IMR-90 (cell line): Measurements from ENCODE around the gene SAFB2. TPM values are rescaled to one million over a fixed set of nuclear protein-coding genes. Genes with fewer than 3 reads are reported as not detected.

Experiments
- ATAC-seq: fragments of 200-7000 bp; cut with Tn5 transposase; 2 replicates; pipeline ENCODE4 v1.9.1; 2020; ENCODE audit warnings: low read depth, mild to moderate bottlenecking, moderate library complexity
- BruUV-seq: library from RNA; stranded (reverse); fragments of 400-500 nt; replicated peaks from 2 replicates; lab custom pipeline; 2021; lab: Mats Ljungman, UMichigan
- CTCF ChIA-PET: fragments of 300-600 bp; formaldehyde crosslinking; extraction: SDS; loops from one replicate; lab custom pipeline; 2021; ENCODE audit warnings: antibody characterized with exemption; lab: Yijun Ruan, JAX
- POLR2A ChIA-PET: fragments of 300-600 bp; sonication (Branson Sonifier 250); formaldehyde crosslinking; loops from one replicate; lab custom pipeline; 2022; ENCODE audit warnings: antibody characterized with exemption; ENCODE audit not compliant: unreplicated experiment; lab: Charles Lee
- DNase-seq: peaks from one replicate; pipeline ENCODE4 v3.0.0; 2013
- H2AFZ ChIP-seq: replicated peaks from 2 replicates; pipeline ENCODE3; 2013; ENCODE audit warnings: low read length, mild to moderate bottlenecking; ENCODE audit not compliant: poor library complexity
- H2AK5ac ChIP-seq: 2 replicates; pipeline ENCODE4 v1.6.1; 2013; ENCODE audit warnings: low read depth, low read length, inconsistent platforms
- H2AK9ac ChIP-seq: replicated peaks from 2 replicates; pipeline ENCODE3; 2013; ENCODE audit warnings: mild to moderate bottlenecking, low read depth, low read length, moderate library complexity; ENCODE audit not compliant: poor library complexity
- H2BK120ac ChIP-seq: 2 replicates; pipeline ENCODE4 v1.6.1; 2013; ENCODE audit warnings: low read depth, low read length, inconsistent platforms
- H2BK15ac ChIP-seq: 3 replicates; pipeline ENCODE4 v1.6.1; 2013; ENCODE audit warnings: low read depth, low read length, inconsistent platforms
- H2BK20ac ChIP-seq: 2 replicates; pipeline ENCODE4 v1.6.1; 2013; ENCODE audit warnings: low read depth, mild to moderate bottlenecking, inconsistent platforms, low read length, moderate library complexity
- H2BK5ac ChIP-seq: 2 replicates; pipeline ENCODE4 v1.6.1; 2013; ENCODE audit warnings: mild to moderate bottlenecking, low read depth, low read length, inconsistent platforms; ENCODE audit not compliant: poor library complexity, severe bottlenecking
- H3K14ac ChIP-seq: replicated peaks from 2 replicates; pipeline ENCODE4 v1.6.1; 2013; ENCODE audit warnings: low read depth, low read length, inconsistent platforms
- H3K18ac ChIP-seq: 2 replicates; pipeline ENCODE4 v1.6.1; 2013; ENCODE audit warnings: low read depth, low read length, control low read depth
- H3K23ac ChIP-seq: 2 replicates; pipeline ENCODE4 v1.6.1; 2013; ENCODE audit warnings: low read depth, low read length, inconsistent platforms
- H3K27ac ChIP-seq: 2 replicates; pipeline ENCODE4 v1.5.1; 2013; ENCODE audit warnings: mild to moderate bottlenecking, control low read depth, low read length; ENCODE audit not compliant: insufficient read depth
- H3K27me3 ChIP-seq: 2 replicates; pipeline ENCODE4 v1.6.1; 2013; ENCODE audit warnings: low read length; ENCODE audit not compliant: control insufficient read depth, insufficient read depth
- H3K36me3 ChIP-seq: 2 replicates; pipeline ENCODE4 v1.6.1; 2013; ENCODE audit warnings: low read length, mixed read lengths; ENCODE audit not compliant: control insufficient read depth, insufficient read depth
- H3K4ac ChIP-seq: 2 replicates; pipeline ENCODE4 v1.6.1; 2013; ENCODE audit warnings: low read depth, low read length, inconsistent platforms
- H3K4me1 ChIP-seq: 2 replicates; pipeline ENCODE4 v1.6.1; 2013; ENCODE audit warnings: low read length, mixed read lengths; ENCODE audit not compliant: control insufficient read depth, insufficient read depth
- H3K4me2 ChIP-seq: 2 replicates; pipeline ENCODE4 v1.6.1; 2013; ENCODE audit warnings: low read depth, mild to moderate bottlenecking, control low read depth, low read length, moderate library complexity
- H3K4me3 ChIP-seq: 2 replicates; pipeline ENCODE4 v1.5.1; 2013; ENCODE audit warnings: low read depth, mild to moderate bottlenecking, control low read depth, low read length, moderate library complexity; ENCODE audit not compliant: insufficient read depth
- H3K56ac ChIP-seq: 2 replicates; pipeline ENCODE4 v1.6.1; 2013; ENCODE audit warnings: low read length, inconsistent platforms; ENCODE audit not compliant: insufficient read depth; ENCODE audit errors: extremely low read depth
- H3K79me1 ChIP-seq, 2 experiments: 2 replicates each; pipeline ENCODE4 v1.6.1; 2013; ENCODE audit warnings: low read length in 2 of 2, inconsistent platforms in 1 of 2, low read depth in 1 of 2
- H3K9ac ChIP-seq: 2 replicates; pipeline ENCODE4 v1.6.1; 2013; ENCODE audit warnings: low read depth, low read length, control low read depth
- H3K9me1 ChIP-seq: 2 replicates; pipeline ENCODE4 v1.6.1; 2013; ENCODE audit warnings: low read length, inconsistent platforms; ENCODE audit not compliant: insufficient read depth
- H3K9me3 ChIP-seq: 2 replicates; pipeline ENCODE4 v1.6.1; 2013; ENCODE audit warnings: low read length; ENCODE audit not compliant: control insufficient read depth, insufficient read depth
- H4K20me1 ChIP-seq: 2 replicates; pipeline ENCODE4 v1.6.1; 2013; ENCODE audit warnings: low read length, inconsistent platforms; ENCODE audit not compliant: insufficient read depth
- H4K5ac ChIP-seq: 2 replicates; pipeline ENCODE4 v1.6.1; 2013; ENCODE audit warnings: mild to moderate bottlenecking, low read depth, low read length, control low read depth
- H4K8ac ChIP-seq, 2 experiments: 2 replicates each; pipeline ENCODE4 v1.6.1; 2013; ENCODE audit warnings: low read depth in 2 of 2, low read length in 2 of 2, control low read depth in 1 of 2, inconsistent platforms in 1 of 2
- H4K91ac ChIP-seq: 2 replicates; pipeline ENCODE4 v1.6.1; 2013; ENCODE audit warnings: low read depth, low read length, inconsistent platforms; ENCODE audit not compliant: insufficient read depth
- CEBPB ChIP-seq: IDR thresholded peaks from 2 replicates; pipeline ENCODE4 v1.6.1; 2012; ENCODE audit warnings: low read depth, low read length, improper control_type of control experiment
- FOS ChIP-seq: fragments of 150-350 bp; IDR thresholded peaks from 2 replicates; pipeline ENCODE4 v1.6.1; 2016; ENCODE audit warnings: low read depth, low read length
- MXI1 ChIP-seq: IDR thresholded peaks from 2 replicates; pipeline ENCODE4 v1.6.1; 2012; ENCODE audit warnings: low read depth, mild to moderate bottlenecking, low read length, moderate library complexity, borderline replicate concordance
- RAD21 ChIP-seq: IDR thresholded peaks from 2 replicates; pipeline ENCODE4 v1.6.1; 2012; ENCODE audit warnings: low read length, improper control_type of control experiment
- RCOR1 ChIP-seq: IDR thresholded peaks from 2 replicates; pipeline ENCODE4 v1.6.1; 2012; ENCODE audit warnings: mild to moderate bottlenecking, low read length, improper control_type of control experiment; ENCODE audit not compliant: insufficient replicate concordance
- SMC3 ChIP-seq: fragments of 150-350 bp; IDR thresholded peaks from 2 replicates; pipeline ENCODE4 v1.6.1; 2016; ENCODE audit warnings: low read depth, mild to moderate bottlenecking, antibody characterized with exemption, low read length, moderate library complexity
- WGBS, 2 experiments: methylation state at CpG; one replicate each; pipeline versions ENCODE4 v1.1.5 to v1.1.7; 2013; ENCODE audit warnings: missing lambda C conversion rate in 2 of 2; ENCODE audit not compliant: insufficient read length in 1 of 2; ENCODE audit errors: extremely low coverage in 2 of 2; 5-methylcytosine and 5-hydroxymethylcytosine counted together
- dilution Hi-C: fragments of 300-500 bp; cut with HindIII; formaldehyde crosslinking; loops from one replicate; pipeline ENCODE4 v1.14.3; 2018; ENCODE audit warnings: low sequenced_read_pairs; ENCODE audit not compliant: unreplicated experiment
- in situ Hi-C: fragments of 300-500 bp; cut with MboI; formaldehyde crosslinking; loops from 3 replicates; pipeline ENCODE4 v1.14.3; 2019; ENCODE audit warnings: low sequenced_read_pairs, inconsistent platforms, mixed read lengths
- intact Hi-C: fragments of 100-400 bp; cut with micrococcal nuclease; formaldehyde crosslinking; loops from 2 replicates; pipeline ENCODE4 v1.10.0; 2022
- polyA plus RNA-seq, 3 experiments: library from polyadenylated mRNA; depleted of rRNA; stranded (reverse); fragments of >200 nt; gene quantifications; 2 replicates each; pipeline ENCODE4 v1.2.3, GENCODE V29; 2012; ENCODE audit warnings: low replicate concordance in 1 of 3
- total RNA-seq: library from RNA; depleted of rRNA; stranded (reverse); fragments of >200 nt; gene quantifications from 2 replicates; pipeline ENCODE4 v1.2.3, GENCODE V29; 2012
- TF ChIP-seq, protein P1 (sequence below): conservative IDR thresholded peaks from 2 replicates; pipeline ENCODE4 v1.5.1; 2012; ENCODE audit warnings: mild to moderate bottlenecking, low read depth, low read length, improper control_type of control experiment
- TF ChIP-seq, protein P2 (sequence below): fragments of 150-350 bp; IDR thresholded peaks from 2 replicates; pipeline ENCODE4 v1.6.1; 2017; ENCODE audit warnings: mild to moderate bottlenecking, antibody characterized with exemption, low read length, low read depth

The SAFB2 gene
- total and polyA plus RNA-seq, 2 of the 4 experiments (the other 2 are of a cell fraction) = 11.8 to 26.2 TPM

DNA sequence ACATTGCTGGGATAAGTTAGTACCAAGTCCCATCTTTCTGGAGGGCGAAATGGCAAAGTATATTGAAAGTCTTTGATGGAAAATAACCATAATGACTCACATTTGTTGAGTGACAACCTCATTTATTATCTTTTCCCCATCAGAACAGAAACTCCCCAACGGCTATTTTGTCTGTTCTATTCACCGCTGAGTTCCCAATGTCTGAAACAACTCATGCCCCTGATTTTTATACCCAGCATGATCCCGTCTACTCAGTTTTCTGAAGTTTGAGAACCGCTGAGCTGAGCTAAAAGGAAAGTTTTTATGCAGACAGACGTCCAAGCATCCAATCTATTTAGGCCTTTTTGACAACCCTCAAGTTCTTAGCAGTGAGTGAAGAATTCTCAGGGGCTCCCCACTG is 47.0 kb downstream of the SAFB2 start (continued):
- TF ChIP-seq, protein P1, sequence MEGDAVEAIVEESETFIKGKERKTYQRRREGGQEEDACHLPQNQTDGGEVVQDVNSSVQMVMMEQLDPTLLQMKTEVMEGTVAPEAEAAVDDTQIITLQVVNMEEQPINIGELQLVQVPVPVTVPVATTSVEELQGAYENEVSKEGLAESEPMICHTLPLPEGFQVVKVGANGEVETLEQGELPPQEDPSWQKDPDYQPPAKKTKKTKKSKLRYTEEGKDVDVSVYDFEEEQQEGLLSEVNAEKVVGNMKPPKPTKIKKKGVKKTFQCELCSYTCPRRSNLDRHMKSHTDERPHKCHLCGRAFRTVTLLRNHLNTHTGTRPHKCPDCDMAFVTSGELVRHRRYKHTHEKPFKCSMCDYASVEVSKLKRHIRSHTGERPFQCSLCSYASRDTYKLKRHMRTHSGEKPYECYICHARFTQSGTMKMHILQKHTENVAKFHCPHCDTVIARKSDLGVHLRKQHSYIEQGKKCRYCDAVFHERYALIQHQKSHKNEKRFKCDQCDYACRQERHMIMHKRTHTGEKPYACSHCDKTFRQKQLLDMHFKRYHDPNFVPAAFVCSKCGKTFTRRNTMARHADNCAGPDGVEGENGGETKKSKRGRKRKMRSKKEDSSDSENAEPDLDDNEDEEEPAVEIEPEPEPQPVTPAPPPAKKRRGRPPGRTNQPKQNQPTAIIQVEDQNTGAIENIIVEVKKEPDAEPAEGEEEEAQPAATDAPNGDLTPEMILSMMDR = no peak

DNA sequence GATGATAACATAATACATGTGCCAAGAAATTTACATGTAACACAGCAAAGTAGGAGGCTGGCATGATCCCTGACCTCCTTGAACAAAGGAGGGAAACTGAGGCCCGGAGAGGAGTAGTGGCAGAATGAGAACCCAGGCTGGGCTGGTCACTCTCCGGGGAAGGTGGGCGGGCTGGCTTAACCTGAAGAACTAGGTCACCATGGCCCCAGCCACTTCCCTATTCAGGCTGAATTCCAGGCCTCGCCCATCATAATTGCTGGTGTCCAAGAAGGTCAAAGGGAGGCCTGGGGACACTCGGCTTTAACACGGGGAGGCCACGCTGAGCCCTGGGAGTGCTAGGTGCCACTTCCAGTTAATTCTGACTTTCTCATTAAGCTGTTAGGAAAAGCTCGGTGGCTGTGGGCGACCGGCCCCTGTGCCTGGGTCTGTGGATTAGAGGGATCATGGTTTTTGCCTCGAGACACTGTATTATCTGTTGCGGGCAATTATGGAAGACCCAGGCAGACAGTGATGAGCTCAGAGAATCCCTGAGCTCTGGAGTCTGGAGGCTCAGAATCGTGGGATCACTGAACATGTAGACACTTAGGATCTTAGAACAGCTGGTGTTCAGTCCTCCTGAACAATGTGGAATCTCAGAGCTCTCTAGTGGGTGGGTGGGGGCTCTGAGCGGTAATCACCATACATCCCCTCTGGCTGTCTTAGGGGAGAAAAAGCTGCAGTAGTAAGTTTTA is 49.9 kb downstream of the SAFB2 start:
- Histone ChIP-seq H3K4me1 (no peaks in the 10 kb centered on the region; the same call in 1 of the 2 replicates), H3K9me1 (no peaks in the 10 kb centered on the region), H3K36me3 (no peaks in the 10 kb centered on the region), H2AK9ac (no peak overlapping the region), H3K9ac (no peak overlapping the region), H4K91ac (no peak overlapping the region), H3K18ac (no peak overlapping the region), H3K4me2 (no peak overlapping the region), H4K8ac (no peak overlapping the region), H3K27me3 (peaks cover 6% of the 10 kb centered on the region), H3K56ac (no peak overlapping the region), H3K23ac (no peak overlapping the region), H2BK5ac (no peak overlapping the region), H3K79me1 (no peaks in the 10 kb centered on the region), H3K9me3 (no peaks in the 10 kb centered on the region), H2BK120ac (no peak overlapping the region), H3K27ac (no peak overlapping the region), H3K4me3 (no peak overlapping the region), H2AFZ (no peak overlapping the region), H2AK5ac (no peak overlapping the region), H3K4ac (no peak overlapping the region), H3K14ac (no peak overlapping the region), H4K20me1 (no peaks in the 10 kb centered on the region), H2BK20ac (no peak overlapping the region), H4K5ac (no peak overlapping the region), H2BK15ac (no peak overlapping the region)
- dilution Hi-C loops = no loop called here
- WGBS, 2 experiments = 75% methylated on average over 4 of the region's 14 CpGs; no CpG with 5 or more reads in 1 of the 2 experiments
- ATAC-seq (no peak), DNase-seq (no peak)
- CTCF ChIA-PET = no interaction called here
- no TSS peak for BruUV-seq
- in situ Hi-C loops = no loop called here
- TF ChIP-seq CEBPB (no peak), MXI1 (no peak), RAD21 (no peak), FOS (no peak), RCOR1 (no peak), SMC3 (no peak)
- TF ChIP-seq, protein P2, sequence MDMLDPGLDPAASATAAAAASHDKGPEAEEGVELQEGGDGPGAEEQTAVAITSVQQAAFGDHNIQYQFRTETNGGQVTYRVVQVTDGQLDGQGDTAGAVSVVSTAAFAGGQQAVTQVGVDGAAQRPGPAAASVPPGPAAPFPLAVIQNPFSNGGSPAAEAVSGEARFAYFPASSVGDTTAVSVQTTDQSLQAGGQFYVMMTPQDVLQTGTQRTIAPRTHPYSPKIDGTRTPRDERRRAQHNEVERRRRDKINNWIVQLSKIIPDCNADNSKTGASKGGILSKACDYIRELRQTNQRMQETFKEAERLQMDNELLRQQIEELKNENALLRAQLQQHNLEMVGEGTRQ = no peak
- TF ChIP-seq, protein P1 = no peak
- intact Hi-C loops = loop anchor here (10.0 kb wide), 1 partner anchor 198 kb away; no protein-coding TSS in a partner anchor
- POLR2A ChIA-PET = no interaction called here
